ENCODE measurements around the gene ANAPC2.

Gene ANAPC2

GRCh38 chr9:137211532-137211931, 23.2 kb upstream of the ANAPC2 start:
- H3K36me3 Mint-ChIP-seq (ENCODE audit: low read depth): peaks cover 21% of the 10 kb centered on the region
- DNase-seq: no peak
- no peak for ATAC-seq
- H3K27ac Mint-ChIP-seq: no peak overlapping the region
- no peak overlapping the region for H3K4me3 Mint-ChIP-seq
- no peaks in the 10 kb centered on the region for H3K27me3 Mint-ChIP-seq
- H3K4me1 Mint-ChIP-seq: peaks cover 13% of the 10 kb centered on the region
- no peaks in the 10 kb centered on the region for H3K9me3 Mint-ChIP-seq

DNA sequence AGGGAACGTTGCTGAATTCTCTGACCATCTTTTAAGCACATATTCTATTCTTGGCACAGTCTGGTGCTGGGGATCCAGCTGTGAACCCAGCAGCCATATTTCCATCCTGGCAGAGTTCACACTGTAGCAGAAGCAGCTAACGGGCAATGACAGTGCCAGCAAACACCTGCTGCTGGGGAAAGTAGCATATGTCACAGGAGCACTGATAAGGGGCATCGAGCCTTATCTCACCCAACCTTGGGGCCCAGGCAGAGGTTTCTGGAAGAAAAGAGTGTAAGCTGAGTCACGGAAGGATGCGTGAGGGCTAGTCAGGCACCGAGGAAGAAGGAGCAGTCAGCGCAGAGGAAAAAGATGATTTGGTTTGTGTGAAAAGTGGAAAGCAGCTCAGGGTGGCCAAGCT, 18.2 kb upstream of the ANAPC2 start:
- Mint-ChIP-seq H3K36me3 (ENCODE audit: low read depth) (peaks cover 20% of the 10 kb centered on the region), H3K4me3 (peak overlapping the region; percentile 90), H3K9me3 (no peaks in the 10 kb centered on the region), H3K4me1 (peaks cover 44% of the 10 kb centered on the region), H3K27ac (peak overlapping the region; percentile 89), H3K27me3 (no peaks in the 10 kb centered on the region)
- DNase-seq (no peak), ATAC-seq (no peak)

- Mint-ChIP-seq H3K27ac (peak within 1 kb of the TSS; percentile 89), H3K4me1 (peaks cover 49% of the 10 kb centered on the region), H3K36me3 (ENCODE audit: low read depth) (peaks cover 19% of the 10 kb centered on the region), H3K9me3 (no peaks in the 10 kb centered on the region), H3K27me3 (no peaks in the 10 kb centered on the region), H3K4me3 (peak within 1 kb of the TSS; percentile 90)
- ATAC-seq: peak; percentile 60
- DNase-seq: peak; percentile 98
Observed at GRCh38 chr9:137205126-137206069, 17.0 kb upstream of the ANAPC2 start, which contains the start of the genes NDOR1 and TMEM203. Gene NDOR1, plus strand, starts transcription at chr9:137205700. Its CDS starts 78 bp downstream, at chr9:137205778. Gene TMEM203, minus strand, starts transcription at chr9:137205648. Its CDS starts 234 bp downstream, at chr9:137205414.

DNA sequence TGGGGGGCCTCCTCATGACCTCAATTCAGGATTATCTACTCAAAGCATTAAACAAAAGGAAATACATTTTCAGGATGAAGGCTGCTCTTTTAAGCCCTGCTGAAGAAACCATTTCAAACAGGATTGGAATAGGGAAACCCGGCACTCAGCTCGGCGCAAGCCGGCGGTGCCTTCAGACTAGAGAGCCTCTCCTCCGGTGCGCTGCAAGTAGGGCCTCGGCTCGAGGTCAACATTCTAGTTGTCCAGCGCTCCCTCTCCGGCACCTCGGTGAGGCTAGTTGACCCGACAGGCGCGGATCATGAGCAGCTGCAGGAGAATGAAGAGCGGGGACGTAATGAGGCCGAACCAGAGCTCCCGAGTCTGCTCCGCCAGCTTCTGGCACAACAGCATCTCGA, 16.4 kb upstream of the ANAPC2 start:
- H3K27me3 Mint-ChIP-seq: no peaks in the 10 kb centered on the region
- DNase-seq (no peak), ATAC-seq (no peak)
- H3K4me1 Mint-ChIP-seq: peaks cover 49% of the 10 kb centered on the region
- H3K4me3 Mint-ChIP-seq: peak overlapping the region; percentile 90
- H3K36me3 Mint-ChIP-seq (ENCODE audit: low read depth): peaks cover 15% of the 10 kb centered on the region
- peak overlapping the region; percentile 89 for H3K27ac Mint-ChIP-seq
- no peaks in the 10 kb centered on the region for H3K9me3 Mint-ChIP-seq

- H3K4me1 Mint-ChIP-seq: peaks cover 50% of the 10 kb centered on the region
- DNase-seq (no peak), ATAC-seq (no peak)
- no peak overlapping the region for H3K27ac Mint-ChIP-seq
- no peak overlapping the region for H3K4me3 Mint-ChIP-seq
- H3K9me3 Mint-ChIP-seq: no peaks in the 10 kb centered on the region
- H3K27me3 Mint-ChIP-seq: no peaks in the 10 kb centered on the region
- H3K36me3 Mint-ChIP-seq (ENCODE audit: low read depth): peaks cover 11% of the 10 kb centered on the region
Observed at GRCh38 chr9:137202966-137203365, 14.6 kb upstream of the ANAPC2 start.

GRCh38 chr9:137201205-137201868, 13.0 kb upstream of the ANAPC2 start:
- H3K36me3 Mint-ChIP-seq (ENCODE audit: low read depth): peaks cover 3% of the 10 kb centered on the region

DNA sequence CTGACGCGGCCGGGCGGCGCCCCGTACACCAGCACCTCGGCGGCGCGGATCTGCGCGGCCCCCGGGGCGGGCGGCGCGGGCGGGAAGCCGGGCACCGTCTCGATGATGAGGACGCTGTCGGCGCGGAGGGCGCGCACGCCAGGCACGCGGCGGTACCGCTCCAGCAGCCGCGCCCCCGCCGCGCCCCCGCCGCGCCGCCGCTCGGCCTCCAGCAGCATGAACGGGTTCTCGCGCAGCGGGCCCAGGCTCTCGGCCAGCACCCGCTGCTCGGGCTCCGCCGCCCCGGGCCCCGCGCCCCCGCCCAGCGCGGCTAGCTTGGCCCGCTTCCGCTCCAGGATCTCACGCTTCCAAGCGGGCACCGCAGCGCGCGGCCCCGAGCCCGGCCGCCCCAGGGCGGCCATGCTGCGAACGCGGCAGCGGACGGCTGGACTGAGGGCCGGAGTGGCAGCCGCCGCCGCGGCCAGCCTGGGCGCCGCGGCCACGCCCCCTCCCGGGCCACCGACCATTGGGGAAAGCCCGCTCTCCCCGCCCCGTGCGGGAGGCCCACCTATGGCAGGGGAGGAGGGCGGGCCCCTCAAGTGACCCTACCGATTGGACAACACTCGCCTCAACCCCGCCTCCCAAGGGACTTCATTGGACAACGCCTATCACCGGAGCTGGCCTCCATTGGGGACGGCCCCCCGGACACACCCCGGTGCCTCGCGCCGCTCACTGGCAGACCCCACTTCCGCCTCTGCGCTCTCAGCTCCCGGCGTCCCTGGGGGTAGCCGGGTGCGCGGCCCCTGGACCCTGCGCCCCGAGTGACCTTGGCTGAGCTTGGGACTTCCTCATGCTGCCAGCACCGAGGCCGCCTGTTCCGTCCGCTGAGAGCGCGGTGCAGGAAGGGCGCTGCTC, 12.2 kb upstream of the ANAPC2 start, which contains the start of gene TPRN:
Gene TPRN (minus strand): TSS at position 431 of the 894 bp plus-strand sequence. CDS start 30 bp downstream, at position 401.
- no peaks in the 10 kb centered on the region for H3K9me3 Mint-ChIP-seq
- H3K27me3 Mint-ChIP-seq: no peaks in the 10 kb centered on the region
- ATAC-seq (peak; percentile 98), DNase-seq (peak; percentile 98)
- peak within 1 kb of the TSS; percentile 62 for H3K27ac Mint-ChIP-seq
- no peaks in the 10 kb centered on the region for H3K36me3 Mint-ChIP-seq (ENCODE audit: low read depth)
- peaks cover 31% of the 10 kb centered on the region for H3K4me1 Mint-ChIP-seq
- peak within 1 kb of the TSS; percentile 78 for H3K4me3 Mint-ChIP-seq

More at GRCh38 chr9:137201205-137201868, 13.0 kb upstream of the ANAPC2 start:
- H3K27ac Mint-ChIP-seq: peak overlapping the region; percentile 62
- no peak for DNase-seq
- H3K4me1 Mint-ChIP-seq: peaks cover 37% of the 10 kb centered on the region
- ATAC-seq: no peak
- no peaks in the 10 kb centered on the region for H3K27me3 Mint-ChIP-seq
- H3K4me3 Mint-ChIP-seq: peak overlapping the region; percentile 78
- no peaks in the 10 kb centered on the region for H3K9me3 Mint-ChIP-seq

DNA sequence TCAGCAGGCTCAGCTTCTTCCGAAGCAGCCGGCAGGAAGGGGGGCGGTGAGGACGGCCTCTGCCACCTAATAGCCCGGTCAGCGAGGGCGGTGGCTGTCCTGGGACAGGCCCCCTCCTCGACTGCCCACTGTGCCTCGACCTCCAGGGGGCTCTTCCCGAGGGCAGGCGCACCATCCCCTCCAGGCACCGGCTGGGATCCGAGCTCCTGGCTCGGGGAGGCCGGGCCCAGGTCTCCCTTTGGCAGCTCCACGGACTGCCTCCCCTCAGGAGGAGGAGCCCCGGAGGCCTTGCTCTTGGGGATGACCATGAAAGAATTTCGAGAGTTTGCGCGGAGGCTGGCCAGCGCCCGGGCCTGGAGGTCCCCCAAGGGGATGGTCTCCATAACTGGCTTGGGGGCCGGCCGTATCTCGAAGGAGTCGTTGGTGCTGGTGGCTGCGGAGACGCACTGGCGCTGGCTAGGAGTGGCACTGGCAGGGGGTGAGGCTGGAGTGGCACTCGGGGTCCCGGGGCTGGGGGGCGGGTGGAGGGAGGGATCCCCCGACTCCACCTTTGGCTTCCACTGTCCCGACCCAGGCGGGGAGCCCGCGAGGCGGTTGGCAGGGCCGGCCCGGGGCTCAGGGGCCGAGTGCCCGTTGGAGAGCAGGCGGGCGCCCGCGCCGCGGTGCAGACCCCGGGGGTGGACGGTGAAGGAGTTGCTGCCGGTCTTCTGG, 11.2 kb upstream of the ANAPC2 start:
- H3K4me3 Mint-ChIP-seq: peak overlapping the region; percentile 73
- H3K36me3 Mint-ChIP-seq (ENCODE audit: low read depth): no peaks in the 10 kb centered on the region
- no peaks in the 10 kb centered on the region for H3K27me3 Mint-ChIP-seq
- H3K9me3 Mint-ChIP-seq: no peaks in the 10 kb centered on the region
- ATAC-seq: no peak
- DNase-seq: no peak
- H3K4me1 Mint-ChIP-seq: peaks cover 30% of the 10 kb centered on the region
- H3K27ac Mint-ChIP-seq: no peak overlapping the region

- DNase-seq: no peak
- Mint-ChIP-seq H3K9me3 (no peaks in the 10 kb centered on the region), H3K36me3 (ENCODE audit: low read depth) (no peaks in the 10 kb centered on the region), H3K27me3 (no peaks in the 10 kb centered on the region), H3K4me1 (peaks cover 23% of the 10 kb centered on the region), H3K4me3 (no peak overlapping the region), H3K27ac (no peak overlapping the region)
- no peak for ATAC-seq
Observed at GRCh38 chr9:137198902-137199283, 10.5 kb upstream of the ANAPC2 start.

- no peak overlapping the region for H3K27ac Mint-ChIP-seq
- H3K36me3 Mint-ChIP-seq (ENCODE audit: low read depth): no peaks in the 10 kb centered on the region
Observed at GRCh38 chr9:137198051-137198901, 9.9 kb upstream of the ANAPC2 start.

DNA sequence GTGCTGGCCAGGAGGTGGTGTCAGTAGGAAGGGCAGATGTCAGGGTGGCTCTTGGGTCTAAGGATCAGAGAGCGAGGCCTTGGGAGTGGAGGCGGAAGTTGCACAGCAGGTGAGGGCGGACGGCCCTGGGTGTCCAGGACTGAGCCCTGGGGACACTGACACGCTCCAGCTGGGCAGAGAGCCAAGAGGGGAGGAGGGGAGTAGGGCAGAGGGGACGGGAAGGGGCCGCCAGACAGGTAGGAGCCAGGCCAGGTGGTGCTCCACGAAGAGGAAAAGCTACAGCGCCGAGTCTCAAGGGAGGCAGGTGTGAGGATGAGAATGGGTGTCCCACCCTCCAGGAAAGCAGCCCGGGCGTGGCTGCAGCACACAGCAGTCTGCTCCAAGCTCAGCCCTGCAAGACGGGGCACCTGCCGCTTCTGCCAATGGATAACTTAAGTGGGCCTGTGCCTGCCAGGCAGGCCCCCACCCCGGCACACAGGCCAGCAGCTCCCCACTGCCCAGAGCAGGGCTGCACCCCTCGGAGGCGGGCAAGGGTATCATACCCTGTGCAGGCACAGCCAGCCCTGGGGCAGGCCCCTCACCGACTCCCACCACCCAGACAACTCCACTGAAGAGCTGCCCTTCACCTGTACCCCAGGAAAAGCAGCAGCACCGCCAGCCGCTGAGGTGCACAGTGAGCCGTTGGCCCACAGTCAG, 7.3 kb upstream of the ANAPC2 start:
- Mint-ChIP-seq H3K9me3 (no peaks in the 10 kb centered on the region), H3K4me3 (no peak overlapping the region), H3K27ac (no peak overlapping the region), H3K27me3 (no peaks in the 10 kb centered on the region), H3K36me3 (ENCODE audit: low read depth) (peaks cover 3% of the 10 kb centered on the region), H3K4me1 (peaks cover 6% of the 10 kb centered on the region)
- ATAC-seq (no peak), DNase-seq (no peak)

More at GRCh38 chr9:137198051-137198901, 9.9 kb upstream of the ANAPC2 start:
- Mint-ChIP-seq H3K27me3 (no peaks in the 10 kb centered on the region), H3K4me3 (no peak overlapping the region), H3K9me3 (no peaks in the 10 kb centered on the region), H3K4me1 (peaks cover 17% of the 10 kb centered on the region)
- ATAC-seq (no peak), DNase-seq (no peak)

DNA sequence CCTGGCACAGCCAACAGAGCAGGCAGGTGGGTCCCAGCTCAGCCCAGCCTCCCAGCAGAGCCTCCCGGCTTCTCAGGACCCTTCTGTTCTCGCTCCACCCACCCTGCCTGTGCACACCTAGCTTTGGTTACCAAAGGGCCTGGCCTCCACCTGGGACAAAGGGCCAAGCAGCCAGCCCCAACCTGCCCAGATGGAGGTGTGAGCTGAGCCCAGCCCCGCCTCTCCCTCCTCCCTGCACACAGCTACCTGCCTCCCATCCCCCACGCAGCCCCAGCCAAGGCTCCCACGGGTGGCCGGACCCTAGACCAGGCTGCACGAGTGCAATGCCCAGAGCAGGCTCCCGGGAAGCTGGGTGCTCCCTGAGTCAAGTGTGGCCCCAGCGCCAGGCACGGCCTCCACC, 6.5 kb upstream of the ANAPC2 start:
- Mint-ChIP-seq H3K9me3 (no peaks in the 10 kb centered on the region), H3K27me3 (no peaks in the 10 kb centered on the region), H3K4me3 (no peak overlapping the region), H3K36me3 (ENCODE audit: low read depth) (peaks cover 5% of the 10 kb centered on the region), H3K27ac (no peak overlapping the region), H3K4me1 (peaks cover 11% of the 10 kb centered on the region)
- no peak for DNase-seq
- ATAC-seq: no peak
